GM19372 (cell line): ENCODE measurements around the gene DLX2.
"Not testable (repeated sequence)": the region's sequence is repeated elsewhere in the genome, so short reads cannot be mapped to it uniquely, and the experiment has no call there.

Experiments
- ATAC-seq: cut with Tn5 transposase; IDR thresholded peaks from one replicate; pipeline ENCODE4 v1.9.1; 2021; ENCODE audit warnings: mild to moderate bottlenecking, low read depth, moderate library complexity; ENCODE audit not compliant: unreplicated experiment

Gene DLX2

DNA sequence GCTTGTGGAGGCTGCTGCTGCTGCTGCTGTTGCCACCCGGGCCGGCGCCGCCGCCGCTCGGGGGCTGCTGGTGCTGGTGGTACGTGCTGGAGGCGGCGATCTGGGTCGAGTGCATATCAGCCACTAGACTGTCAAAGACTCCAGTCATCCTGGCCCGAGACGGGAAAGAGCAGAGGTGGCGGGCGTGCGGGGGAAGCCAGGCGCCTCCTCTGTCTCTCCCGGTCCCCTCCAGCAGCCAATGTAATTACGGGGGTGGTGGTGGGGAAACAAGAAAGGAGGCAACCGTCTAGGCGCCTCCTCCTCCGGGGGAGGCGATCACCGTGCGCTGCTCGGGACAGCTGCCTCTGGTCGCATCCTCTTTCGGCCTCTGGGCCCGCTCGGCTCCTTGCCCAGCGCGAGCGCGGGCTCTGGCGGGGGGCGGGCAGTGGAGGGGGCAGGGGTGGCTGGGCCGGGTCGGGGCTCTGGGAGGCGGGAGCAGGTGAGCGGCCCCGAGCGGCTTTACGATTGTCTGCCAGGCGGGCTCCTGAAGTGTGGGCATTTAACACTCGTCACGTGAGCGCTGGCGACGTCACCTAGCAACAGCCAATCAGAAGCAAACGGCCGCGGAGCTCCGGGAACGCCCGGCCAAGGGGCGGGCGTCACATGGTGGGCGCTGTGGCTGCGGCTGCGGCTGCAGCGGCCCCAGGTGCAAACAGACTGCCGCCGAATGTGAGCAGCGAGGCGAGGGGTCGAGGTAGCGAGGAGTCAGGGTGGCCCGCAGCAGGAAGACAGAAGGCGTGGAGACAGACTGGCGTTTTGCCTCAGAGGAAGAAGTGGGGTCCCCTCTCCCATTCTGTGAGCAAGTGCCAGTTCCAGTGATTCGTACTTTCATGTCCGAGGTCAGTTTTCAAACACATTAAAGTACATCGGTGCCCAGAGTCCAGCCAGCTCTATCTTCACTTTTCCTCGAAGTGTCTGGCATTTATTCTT, at the start of gene DLX2:
DLX2 (minus strand) TSS at position 510 of the 969 bp plus-strand sequence; CDS start at position 148, 362 bp downstream.
- ATAC-seq: peak; percentile 78

DNA sequence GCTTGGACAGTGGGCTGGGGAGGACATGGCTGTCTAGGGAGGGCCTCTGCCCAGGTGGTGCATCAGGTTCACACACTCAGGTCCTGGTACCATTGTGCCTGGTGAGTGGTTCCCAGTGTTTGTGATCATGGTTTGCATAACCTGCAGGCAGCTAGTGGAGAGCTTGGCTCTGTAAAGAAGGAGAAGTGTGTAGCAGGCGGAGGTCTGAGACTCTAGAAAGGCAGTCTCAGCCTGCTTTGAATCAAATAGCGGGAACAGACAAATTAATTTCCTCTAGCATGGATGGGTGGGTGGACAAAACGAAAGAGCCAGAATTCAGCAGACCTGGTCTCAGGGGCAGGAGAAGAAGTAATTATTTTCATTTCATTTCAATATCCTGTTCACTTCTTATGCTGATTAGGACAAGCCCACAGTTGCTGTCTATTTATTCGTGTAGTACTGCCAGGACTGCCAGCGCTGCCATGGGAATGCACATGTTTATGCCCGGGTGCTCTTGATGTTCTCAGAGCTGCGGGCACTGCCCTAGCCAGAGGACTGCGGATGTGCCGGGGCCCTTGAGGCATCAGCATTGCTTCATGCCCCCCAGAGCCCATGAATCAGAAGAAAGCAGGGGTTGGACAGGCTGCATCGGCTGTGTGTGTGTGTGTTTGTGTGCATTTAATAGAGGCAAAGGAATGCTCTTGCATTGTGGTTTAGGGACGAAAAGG, 45.4 kb upstream of the DLX2 start:
- ATAC-seq: no peak

DNA sequence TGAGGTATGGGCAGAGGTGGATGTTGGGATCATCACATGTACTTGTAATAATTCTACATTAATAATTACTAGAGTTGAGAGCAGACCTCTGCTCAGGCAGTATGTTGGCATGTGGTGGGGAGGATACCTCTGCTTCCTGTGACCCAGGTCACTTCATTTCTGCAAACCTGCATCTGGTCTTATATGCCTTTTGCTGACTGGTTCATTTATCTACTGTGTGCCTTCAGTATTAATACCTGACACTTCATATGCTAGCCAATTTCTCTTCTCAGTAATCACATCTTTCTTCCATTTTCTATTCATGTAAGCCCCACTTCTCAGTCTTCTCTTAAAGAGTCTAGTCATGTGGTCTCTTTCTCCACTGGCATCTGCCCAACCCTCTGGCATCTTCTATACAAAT, 41.1 kb upstream of the DLX2 start:
- ATAC-seq: no peak

DNA sequence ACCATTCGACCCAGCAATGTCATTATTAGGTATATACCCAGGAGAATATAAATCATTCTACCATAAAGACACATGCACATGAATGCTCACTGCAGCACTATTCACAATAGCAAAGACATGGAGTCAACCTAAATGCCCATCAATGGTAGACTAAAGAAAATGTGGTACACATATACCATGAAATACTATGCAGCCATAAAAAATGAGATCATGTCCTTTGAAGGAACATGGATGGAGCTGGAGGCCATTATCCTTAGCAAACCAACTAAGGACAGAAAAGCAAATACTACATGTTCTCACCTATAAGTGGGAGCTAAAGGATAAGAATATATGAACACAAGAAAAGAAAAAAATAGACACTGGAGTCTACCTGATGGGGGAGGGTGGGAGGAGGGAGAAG, 36.0 kb upstream of the DLX2 start:
- ATAC-seq: not testable (repeated sequence)

DNA sequence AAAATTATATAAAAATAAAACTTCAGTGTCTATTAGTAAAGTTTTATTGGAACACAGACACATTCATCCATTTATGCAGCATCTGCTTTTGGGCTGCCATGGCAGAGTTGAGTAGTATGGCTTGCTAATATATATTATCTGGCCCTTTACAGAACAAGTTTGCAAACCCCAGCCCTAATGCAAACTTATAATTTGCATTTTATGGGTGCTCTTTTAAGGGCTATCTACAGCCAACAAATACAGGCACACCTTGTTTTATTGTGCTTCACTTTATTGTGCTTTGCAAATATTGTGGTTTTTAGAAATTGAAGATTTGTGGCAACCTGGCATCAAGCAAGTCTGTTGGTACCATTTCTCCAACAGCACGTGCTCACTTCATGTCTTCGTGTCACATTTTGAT, 35.2 kb upstream of the DLX2 start:
- ATAC-seq: no peak

DNA sequence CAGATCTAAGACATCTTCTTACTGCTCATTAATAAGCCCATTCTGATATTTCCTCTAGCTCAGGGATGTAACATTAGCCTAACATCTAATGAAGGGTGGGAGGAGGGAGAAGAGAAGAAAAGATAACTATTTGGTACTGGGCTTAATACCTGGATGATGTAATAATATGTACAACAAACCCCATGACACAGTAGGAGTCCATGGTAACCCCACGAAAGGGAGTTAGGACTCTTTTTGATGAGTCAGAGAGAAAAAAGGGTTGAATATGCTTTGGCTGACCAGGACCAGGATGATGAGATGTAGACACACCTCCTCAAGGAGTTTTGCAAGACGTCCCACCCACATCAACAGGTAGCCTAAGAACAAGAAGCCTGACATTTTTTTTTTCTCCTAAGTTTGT, 34.4 kb upstream of the DLX2 start:
- no peak for ATAC-seq

DNA sequence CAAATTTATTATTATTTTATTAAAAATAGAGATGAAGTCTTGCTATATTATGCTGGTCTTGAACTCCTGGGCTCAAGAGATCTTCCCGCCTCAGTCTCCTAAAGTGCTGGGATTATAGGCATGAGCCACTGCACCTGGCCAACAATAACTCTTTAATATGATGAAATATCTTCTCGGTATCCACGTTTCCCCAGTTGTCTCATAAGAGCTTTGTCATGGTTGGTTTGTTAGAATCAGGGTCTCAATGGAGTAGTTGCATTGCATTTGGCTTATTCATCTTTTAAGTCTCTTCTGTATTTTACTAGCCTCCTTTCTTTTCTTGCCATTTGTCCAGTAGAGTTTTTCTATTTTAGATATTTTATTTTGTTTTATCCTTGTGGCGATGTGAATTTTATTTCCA, 32.7 kb upstream of the DLX2 start:
- ATAC-seq: no peak

DNA sequence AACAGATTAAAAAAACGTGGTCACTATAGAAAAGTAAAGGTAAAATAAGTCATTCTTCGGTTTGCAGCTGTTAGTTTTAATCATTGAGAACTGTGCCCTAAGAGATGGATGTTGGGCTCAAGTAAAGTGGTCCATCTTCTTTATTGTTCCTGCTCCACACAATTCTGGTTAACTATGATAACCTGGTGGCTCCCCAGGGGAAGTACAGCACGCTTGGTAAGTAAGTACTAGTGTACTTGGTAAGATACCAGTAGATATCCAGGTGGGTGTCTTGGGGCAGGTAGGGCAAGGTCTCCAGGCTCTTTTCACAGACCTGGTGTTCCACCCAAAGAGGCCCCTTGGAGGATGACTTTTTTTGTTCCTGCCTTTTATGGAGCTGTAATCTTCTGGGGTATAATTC, 31.6 kb upstream of the DLX2 start:
- ATAC-seq: no peak

DNA sequence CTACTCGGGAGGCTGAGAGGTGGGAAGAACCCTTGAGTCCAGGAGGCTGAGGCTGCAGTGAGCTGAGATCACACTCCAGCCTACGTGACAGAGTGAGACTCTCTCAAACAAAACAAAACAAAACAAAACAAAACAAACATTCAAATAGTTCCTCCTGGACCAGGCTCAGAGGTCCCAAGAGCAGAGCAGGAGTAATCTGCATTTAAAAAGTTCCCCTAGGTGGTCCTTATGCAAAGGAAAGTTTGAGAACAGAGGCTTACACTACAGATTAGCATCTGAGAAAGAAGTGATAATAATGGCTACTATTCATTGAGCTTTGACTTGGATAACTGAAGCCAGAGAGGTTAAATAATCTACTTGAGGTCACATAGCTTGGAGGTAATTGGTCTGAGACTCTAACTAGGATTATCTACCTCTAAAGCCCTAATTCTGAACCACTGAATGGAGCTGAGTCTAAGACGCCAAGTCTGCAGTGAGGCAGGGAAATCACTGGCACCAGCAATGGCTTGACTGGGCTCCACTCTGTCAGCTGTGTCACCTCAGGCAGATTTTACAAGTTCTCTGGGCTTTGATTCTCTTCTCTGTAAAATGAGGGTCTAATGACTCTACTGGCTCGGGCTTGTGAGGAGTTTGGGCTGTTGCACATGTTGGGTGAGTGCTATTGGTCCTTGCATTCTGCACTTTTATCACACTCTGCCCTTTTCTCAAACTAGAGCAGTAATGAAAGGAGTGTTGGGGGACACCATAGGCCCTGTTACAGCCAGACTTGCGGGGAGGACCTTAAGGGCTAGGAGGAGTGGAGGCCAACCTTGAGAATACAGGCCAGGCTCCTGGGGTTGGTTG, 29.2 kb upstream of the DLX2 start:
- ATAC-seq: no peak

DNA sequence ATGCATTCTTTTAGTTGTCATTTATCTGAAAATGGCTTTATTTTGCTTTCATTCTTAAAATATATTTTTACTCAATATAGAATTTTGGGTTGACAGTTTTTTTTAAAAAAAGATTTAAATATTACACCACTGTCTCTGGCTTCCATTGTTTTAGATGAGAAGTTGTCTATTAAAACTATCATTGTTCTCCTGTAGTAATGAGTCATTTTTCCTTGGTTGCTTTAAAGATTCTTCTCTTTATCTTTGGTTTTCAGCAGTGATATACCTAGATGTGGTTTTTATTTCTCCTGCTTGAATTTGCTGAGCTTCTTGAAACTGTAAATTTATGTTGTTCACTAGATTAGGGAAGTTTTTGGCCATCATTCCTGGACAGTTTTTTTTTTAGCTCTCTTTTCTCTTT, 26.7 kb upstream of the DLX2 start:
- no peak for ATAC-seq

DNA sequence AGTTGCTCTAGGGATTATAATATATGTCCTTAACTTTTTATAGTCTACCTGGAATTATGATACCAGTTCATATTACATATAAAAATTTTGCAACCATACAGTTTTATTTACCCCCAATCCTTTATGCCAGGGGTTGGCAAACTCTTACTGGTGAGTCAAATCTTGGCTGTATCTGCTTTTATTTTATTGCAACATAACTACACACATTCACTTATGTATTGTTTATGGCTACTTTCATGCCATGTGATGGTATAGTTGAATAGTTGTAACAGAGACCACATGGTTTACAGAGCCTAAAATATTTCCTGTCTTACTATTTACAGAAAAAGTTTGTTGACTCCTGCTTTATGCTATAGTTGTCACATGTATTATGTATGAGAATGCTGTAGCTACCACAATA, 25.8 kb upstream of the DLX2 start:
- no peak for ATAC-seq

DNA sequence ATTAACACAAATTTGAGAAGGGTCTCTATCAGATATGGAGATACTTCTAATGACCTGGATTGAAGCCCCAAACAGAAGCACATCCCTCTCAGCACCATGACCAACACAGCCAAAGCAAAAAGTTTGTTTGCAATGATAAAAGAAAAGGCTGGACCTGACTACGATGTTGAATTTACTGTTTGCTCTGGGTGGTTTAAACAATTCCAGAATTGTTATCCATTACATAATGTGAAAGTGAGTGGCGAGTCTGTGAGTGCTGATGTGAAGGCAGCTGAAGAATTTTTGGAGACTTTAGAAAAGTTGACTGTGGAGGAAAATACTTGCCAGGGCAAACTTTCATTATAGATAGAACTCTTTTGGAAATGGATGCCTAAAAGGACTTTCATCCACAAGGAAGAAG, 17.4 kb upstream of the DLX2 start:
- ATAC-seq: no peak

DNA sequence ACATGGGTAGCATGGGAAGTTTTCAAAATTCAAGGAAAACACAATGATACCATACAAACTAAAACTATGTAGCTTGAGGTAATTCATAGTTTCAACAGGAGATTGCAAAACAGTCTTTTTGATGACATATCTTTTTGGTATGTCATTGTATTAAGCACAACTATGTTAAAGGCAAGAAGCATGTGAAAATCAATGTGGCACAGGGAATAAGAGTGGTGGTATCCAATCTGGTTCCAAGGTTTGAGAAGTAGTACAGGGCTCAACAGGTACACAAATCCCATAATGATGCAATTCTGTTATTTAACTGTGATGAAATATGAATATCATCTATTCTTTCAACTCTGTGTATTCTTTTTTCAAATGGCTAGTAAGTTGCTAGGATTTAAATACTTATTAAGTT, 16.4 kb upstream of the DLX2 start:
- ATAC-seq: no peak

DNA sequence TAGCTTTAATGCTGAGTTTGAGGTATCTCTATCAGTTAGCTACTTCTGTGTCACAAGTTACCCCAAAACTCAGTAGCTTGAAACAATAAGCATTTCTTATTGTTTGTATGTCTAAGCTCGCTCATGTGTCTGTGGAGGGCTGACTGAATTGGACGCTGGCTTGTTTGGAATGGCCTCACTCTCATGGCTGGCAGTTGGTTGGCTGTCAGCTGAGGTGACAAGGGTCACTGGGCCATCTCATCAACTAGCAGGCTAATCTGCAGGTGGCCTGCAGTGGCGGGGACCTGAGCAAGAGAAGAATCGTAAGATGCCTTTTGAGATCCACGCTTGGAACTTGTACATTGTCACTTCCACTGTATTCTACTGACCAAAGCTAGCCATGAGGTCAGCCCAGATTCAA, 13.4 kb upstream of the DLX2 start:
- no peak for ATAC-seq

DNA sequence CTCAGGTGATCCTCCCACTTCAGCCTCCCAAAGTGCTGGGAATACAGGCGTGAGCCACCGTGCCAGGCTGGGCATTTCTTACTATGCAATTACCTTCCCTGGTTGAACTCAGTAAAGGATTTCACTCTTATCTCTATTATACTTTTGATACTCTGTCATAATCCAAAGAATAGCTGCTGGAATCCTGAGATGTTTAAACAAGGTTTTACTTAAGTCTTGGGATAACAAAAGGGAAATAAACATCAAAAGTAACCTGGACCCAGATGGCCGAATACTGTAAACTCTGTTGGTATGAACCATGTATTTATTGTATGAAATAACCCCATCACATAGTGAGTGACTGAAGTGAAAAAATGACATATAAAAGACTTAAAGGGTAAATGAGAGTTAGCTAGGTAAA, 11.9 kb upstream of the DLX2 start:
- ATAC-seq: no peak

DNA sequence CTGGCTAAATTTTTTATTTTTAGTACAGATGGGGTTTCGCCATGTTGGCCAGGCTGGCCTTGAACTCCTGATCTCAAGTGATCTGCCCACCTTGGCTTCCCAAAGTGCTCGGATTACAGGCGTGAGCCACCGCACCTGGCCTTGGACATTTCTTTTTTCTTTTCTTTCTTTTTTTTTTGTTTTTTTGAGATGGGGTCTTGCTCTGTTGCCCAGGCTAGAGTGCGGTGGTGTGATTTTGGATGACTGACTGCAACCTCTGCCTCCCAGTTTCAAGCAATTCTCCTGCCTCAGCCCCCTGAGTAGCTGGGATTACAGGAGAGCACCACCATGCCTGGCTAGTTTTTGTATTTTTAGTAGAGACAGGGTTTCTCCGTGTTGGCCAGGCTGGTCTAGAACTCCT, 11.5 kb upstream of the DLX2 start:
- ATAC-seq: not testable (repeated sequence)

DNA sequence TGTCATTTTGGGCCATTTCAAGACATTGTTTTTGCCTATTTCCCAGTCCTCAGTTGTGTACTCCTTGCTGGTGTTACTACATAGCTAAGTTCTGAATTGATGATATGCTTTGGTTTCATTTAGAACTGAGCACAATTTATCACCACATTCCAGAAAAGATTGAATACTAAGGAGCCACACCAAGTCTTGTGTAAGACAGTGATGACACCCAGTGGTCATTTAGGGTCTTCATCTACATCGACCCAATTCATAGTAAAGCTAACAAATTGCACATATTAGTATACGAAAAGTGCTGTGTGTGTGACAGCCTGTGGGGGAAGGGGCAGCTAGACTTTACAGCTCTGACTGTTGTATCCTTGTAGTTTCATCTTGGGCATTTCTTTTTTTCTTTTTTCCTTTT, 10.9 kb upstream of the DLX2 start:
- ATAC-seq: no peak

DNA sequence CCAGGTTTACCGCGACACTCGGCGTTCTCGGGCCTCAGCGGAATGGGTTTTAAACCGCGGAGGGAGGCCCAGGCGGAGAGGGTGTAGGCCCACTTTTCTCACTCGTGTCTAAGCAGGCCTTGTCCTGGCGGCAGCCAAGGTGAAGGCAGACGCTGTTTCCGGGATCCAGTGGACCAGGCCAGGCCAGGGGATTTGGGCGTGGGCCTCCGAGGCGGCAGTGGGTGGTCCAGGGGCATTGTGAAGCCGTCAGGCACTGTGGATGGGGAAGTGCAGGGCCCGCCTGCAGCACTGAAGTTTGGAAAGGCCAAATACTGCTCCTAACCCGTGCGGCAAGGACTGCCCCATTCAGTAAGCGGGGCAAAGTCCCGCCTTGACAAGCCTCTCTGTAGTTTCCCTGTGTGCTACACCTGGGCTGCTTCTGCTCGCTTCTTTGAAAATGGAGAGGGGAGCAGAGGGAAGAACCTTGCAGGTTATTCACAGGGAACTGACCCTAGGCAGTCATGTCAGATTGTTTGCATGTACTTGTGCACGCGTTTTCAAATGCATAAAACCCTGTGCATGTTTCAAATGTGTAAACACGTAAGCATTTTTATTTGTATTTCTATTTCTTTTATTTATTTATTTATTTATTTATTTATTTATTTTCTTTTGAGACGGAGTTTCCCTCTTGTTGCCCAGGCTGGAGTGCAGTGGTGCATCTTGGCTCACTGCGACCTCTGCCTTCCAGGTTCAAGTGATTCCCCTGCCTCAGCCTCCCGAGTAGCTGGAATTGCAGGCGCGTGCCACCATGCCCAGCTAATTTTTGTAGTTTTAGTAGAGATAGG, 7.5 kb upstream of the DLX2 start:
- ATAC-seq: no peak

DNA sequence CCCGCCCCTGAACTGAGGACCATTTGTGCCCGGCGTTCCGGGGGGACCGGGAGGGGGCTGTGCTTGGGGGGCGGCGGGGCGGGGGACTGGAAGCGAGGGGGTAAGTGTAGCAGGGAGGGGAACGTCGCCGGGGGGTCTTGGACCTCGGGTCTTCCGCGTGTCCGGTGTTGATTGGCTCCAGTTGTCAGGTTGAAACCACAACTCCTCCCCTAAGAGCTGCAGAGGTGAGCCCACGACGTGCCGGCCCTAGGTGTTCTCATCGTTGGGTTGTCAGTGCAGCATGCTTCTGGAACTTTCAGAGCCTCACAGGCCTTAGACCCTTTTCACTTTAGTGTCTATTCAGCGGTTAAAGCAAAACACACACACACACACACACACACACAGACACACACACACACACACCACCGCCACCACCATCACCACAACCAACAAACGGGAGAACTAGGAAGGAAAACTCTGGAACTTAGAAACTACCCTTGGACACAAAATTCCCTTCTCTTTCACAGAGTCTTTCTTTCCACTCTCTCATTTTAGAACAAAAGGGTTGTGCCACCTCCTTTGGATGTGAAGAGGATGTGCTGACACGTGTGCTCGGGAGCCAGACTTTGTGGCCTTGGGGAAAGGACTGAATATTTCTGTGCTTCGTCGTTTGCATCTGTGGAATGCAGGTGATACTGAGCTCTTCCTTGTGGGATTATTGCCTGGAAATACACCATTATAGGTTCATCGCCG, 6.7 kb upstream of the DLX2 start:
- ATAC-seq: no peak

DNA sequence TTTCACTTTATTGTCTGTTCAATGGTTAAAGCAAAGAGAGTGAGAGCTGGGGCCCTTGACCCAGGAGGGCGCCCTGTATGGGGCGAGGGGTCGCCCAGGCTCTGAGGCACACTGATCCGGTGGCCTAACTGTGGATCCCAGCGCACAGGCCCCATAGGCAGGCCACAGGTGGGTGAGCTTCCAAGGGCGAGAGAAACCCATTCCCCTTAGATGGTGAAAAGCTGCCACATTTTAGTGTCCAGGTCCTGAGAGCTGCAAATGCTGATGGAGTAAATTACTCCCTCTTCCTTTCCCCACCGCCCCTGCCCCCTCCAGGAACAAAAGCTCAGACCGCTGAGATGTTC, 5.9 kb upstream of the DLX2 start:
- ATAC-seq: no peak
